Measurements from ENCODE around the gene CTNNA3. TPM values are rescaled to one million over a fixed set of nuclear protein-coding genes. Genes with fewer than 3 reads are reported as not detected.

The CTNNA3 gene
- total and polyA plus RNA-seq, 4 donors = 0.16 to 2.4 (median 1.4) TPM

GRCh38 chr10:67308912-67309311 is 387.1 kb downstream of the CTNNA3 start:
- no peaks in the 10 kb centered on the region for H3K27me3 ChIP-seq (ENCODE audit: control insufficient read depth in 4 of 4, insufficient read depth in 4 of 4, low read length in 3 of 4)
- TF ChIP-seq YY1 (IDR thresholded peaks at IDR 0.05) = no peak
- TF ChIP-seq, protein P1, sequence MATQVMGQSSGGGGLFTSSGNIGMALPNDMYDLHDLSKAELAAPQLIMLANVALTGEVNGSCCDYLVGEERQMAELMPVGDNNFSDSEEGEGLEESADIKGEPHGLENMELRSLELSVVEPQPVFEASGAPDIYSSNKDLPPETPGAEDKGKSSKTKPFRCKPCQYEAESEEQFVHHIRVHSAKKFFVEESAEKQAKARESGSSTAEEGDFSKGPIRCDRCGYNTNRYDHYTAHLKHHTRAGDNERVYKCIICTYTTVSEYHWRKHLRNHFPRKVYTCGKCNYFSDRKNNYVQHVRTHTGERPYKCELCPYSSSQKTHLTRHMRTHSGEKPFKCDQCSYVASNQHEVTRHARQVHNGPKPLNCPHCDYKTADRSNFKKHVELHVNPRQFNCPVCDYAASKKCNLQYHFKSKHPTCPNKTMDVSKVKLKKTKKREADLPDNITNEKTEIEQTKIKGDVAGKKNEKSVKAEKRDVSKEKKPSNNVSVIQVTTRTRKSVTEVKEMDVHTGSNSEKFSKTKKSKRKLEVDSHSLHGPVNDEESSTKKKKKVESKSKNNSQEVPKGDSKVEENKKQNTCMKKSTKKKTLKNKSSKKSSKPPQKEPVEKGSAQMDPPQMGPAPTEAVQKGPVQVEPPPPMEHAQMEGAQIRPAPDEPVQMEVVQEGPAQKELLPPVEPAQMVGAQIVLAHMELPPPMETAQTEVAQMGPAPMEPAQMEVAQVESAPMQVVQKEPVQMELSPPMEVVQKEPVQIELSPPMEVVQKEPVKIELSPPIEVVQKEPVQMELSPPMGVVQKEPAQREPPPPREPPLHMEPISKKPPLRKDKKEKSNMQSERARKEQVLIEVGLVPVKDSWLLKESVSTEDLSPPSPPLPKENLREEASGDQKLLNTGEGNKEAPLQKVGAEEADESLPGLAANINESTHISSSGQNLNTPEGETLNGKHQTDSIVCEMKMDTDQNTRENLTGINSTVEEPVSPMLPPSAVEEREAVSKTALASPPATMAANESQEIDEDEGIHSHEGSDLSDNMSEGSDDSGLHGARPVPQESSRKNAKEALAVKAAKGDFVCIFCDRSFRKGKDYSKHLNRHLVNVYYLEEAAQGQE (IDR thresholded peaks at IDR 0.05) = no peak
- TF ChIP-seq RAD21 (IDR thresholded peaks at IDR 0.05) = no peak
- TF ChIP-seq, protein P2, sequence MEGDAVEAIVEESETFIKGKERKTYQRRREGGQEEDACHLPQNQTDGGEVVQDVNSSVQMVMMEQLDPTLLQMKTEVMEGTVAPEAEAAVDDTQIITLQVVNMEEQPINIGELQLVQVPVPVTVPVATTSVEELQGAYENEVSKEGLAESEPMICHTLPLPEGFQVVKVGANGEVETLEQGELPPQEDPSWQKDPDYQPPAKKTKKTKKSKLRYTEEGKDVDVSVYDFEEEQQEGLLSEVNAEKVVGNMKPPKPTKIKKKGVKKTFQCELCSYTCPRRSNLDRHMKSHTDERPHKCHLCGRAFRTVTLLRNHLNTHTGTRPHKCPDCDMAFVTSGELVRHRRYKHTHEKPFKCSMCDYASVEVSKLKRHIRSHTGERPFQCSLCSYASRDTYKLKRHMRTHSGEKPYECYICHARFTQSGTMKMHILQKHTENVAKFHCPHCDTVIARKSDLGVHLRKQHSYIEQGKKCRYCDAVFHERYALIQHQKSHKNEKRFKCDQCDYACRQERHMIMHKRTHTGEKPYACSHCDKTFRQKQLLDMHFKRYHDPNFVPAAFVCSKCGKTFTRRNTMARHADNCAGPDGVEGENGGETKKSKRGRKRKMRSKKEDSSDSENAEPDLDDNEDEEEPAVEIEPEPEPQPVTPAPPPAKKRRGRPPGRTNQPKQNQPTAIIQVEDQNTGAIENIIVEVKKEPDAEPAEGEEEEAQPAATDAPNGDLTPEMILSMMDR (IDR thresholded peaks at IDR 0.05; ENCODE audit: low read depth, low read length, missing input control) = no peak
- TF ChIP-seq HNF4G (IDR thresholded peaks at IDR 0.05) = no peak
- no peak overlapping the region for H3K27ac ChIP-seq (ENCODE audit: low read depth in 1 of 2, low read length in 2 of 2)
- H3K4me3 ChIP-seq (ENCODE audit: low read depth in 1 of 3, low read length in 3 of 3) = no peak overlapping the region
- H3K4me1 ChIP-seq (ENCODE audit: control insufficient read depth in 4 of 4, insufficient read depth in 4 of 4, low read length in 3 of 4) = no peaks in the 10 kb centered on the region
- H3K9me3 ChIP-seq (ENCODE audit: control insufficient read depth in 4 of 4, low read length in 3 of 4) = no peaks in the 10 kb centered on the region
- H3K36me3 ChIP-seq (ENCODE audit: control insufficient read depth in 4 of 4, insufficient read depth in 3 of 4, low read depth in 1 of 4, low read length in 3 of 4) = no peaks in the 10 kb centered on the region
- no peak overlapping the region for H3K9ac ChIP-seq (ENCODE audit: low read depth in 1 of 2, low read length in 2 of 2)
- no peak for DNase-seq (ENCODE audit: low spot score)

DNA sequence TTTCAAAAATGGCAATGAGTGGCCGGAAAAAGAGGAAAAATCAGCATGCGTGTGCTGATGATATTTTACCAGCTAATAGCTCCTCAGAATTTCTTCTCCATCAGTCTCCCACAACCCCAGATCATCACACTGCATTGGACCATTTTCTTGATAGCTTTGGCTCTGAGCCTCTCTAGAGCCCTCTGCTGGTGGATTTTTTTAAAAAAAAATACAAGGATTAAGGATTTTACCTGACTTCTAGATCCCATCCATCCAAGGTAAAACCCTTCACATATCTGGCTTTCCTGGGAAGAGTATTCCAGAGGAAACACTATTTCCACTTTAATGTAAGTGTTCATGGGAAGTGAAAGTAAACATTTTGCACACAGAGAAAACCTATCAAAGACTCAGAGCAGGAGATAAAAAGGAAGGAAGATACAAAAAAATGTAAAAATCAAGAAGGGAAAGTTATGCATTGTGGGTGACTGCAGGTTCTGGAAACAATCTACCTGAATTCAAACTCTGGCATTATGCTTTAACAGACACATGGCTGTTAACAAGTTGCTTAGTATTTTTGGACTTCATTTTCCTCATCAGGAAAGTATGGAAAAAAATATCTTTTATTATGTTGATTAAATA is 389.3 kb downstream of the CTNNA3 start:
- no peaks in the 10 kb centered on the region for H3K27me3 ChIP-seq (ENCODE audit: control insufficient read depth in 4 of 4, insufficient read depth in 4 of 4, low read length in 3 of 4)
- H3K4me3 ChIP-seq (ENCODE audit: low read depth in 1 of 3, low read length in 3 of 3) = no peak overlapping the region
- TF ChIP-seq, protein P1 (IDR thresholded peaks at IDR 0.05) = no peak
- TF ChIP-seq RAD21 (IDR thresholded peaks at IDR 0.05) = peak; percentile 88 to 91
- TF ChIP-seq, protein P2 (IDR thresholded peaks at IDR 0.05; ENCODE audit: low read depth, low read length, missing input control) = peak; percentile 39
- no peaks in the 10 kb centered on the region for H3K36me3 ChIP-seq (ENCODE audit: control insufficient read depth in 4 of 4, insufficient read depth in 3 of 4, low read depth in 1 of 4, low read length in 3 of 4)
- no peaks in the 10 kb centered on the region for H3K9me3 ChIP-seq (ENCODE audit: control insufficient read depth in 4 of 4, low read length in 3 of 4)
- H3K4me1 ChIP-seq (ENCODE audit: control insufficient read depth in 4 of 4, insufficient read depth in 4 of 4, low read length in 3 of 4) = no peaks in the 10 kb centered on the region
- H3K9ac ChIP-seq (ENCODE audit: low read depth in 1 of 2, low read length in 2 of 2) = no peak overlapping the region
- 83% methylated on average over 2 of the region's 2 CpGs for WGBS
- H3K27ac ChIP-seq (ENCODE audit: low read depth in 1 of 2, low read length in 2 of 2) = no peak overlapping the region
- DNase-seq (ENCODE audit: low spot score) = no peak
